IMR-90 (cell line): ENCODE results near the gene CLCNKA. TPM values are rescaled to one million over a fixed set of nuclear protein-coding genes. Genes with fewer than 3 reads are reported as not detected.
"Not testable (repeated sequence)": the region's sequence is repeated elsewhere in the genome, so short reads cannot be mapped to it uniquely, and the experiment has no call there.

Experiments used
- ATAC-seq: fragments of 200-7000 bp; cut with Tn5 transposase; 2 replicates; pipeline ENCODE4 v1.9.1; 2020; ENCODE audit warnings: low read depth, mild to moderate bottlenecking, moderate library complexity
- BruUV-seq: library from RNA; stranded (reverse); fragments of 400-500 nt; replicated peaks from 2 replicates; lab custom pipeline; 2021; lab: Mats Ljungman, UMichigan
- CTCF ChIA-PET: fragments of 300-600 bp; formaldehyde crosslinking; extraction: SDS; loops from one replicate; lab custom pipeline; 2021; ENCODE audit warnings: antibody characterized with exemption; lab: Yijun Ruan, JAX
- POLR2A ChIA-PET: fragments of 300-600 bp; sonication (Branson Sonifier 250); formaldehyde crosslinking; loops from one replicate; lab custom pipeline; 2022; ENCODE audit warnings: antibody characterized with exemption; ENCODE audit not compliant: unreplicated experiment; lab: Charles Lee
- DNase-seq: peaks from one replicate; pipeline ENCODE4 v3.0.0; 2013
- H2AFZ ChIP-seq: replicated peaks from 2 replicates; pipeline ENCODE3; 2013; ENCODE audit warnings: low read length, mild to moderate bottlenecking; ENCODE audit not compliant: poor library complexity
- H2AK5ac ChIP-seq: 2 replicates; pipeline ENCODE4 v1.6.1; 2013; ENCODE audit warnings: low read depth, low read length, inconsistent platforms
- H2AK9ac ChIP-seq: replicated peaks from 2 replicates; pipeline ENCODE3; 2013; ENCODE audit warnings: mild to moderate bottlenecking, low read depth, low read length, moderate library complexity; ENCODE audit not compliant: poor library complexity
- H2BK120ac ChIP-seq: 2 replicates; pipeline ENCODE4 v1.6.1; 2013; ENCODE audit warnings: low read depth, low read length, inconsistent platforms
- H2BK15ac ChIP-seq: 3 replicates; pipeline ENCODE4 v1.6.1; 2013; ENCODE audit warnings: low read depth, low read length, inconsistent platforms
- H2BK20ac ChIP-seq: 2 replicates; pipeline ENCODE4 v1.6.1; 2013; ENCODE audit warnings: low read depth, mild to moderate bottlenecking, inconsistent platforms, low read length, moderate library complexity
- H2BK5ac ChIP-seq: 2 replicates; pipeline ENCODE4 v1.6.1; 2013; ENCODE audit warnings: mild to moderate bottlenecking, low read depth, low read length, inconsistent platforms; ENCODE audit not compliant: poor library complexity, severe bottlenecking
- H3K14ac ChIP-seq: replicated peaks from 2 replicates; pipeline ENCODE4 v1.6.1; 2013; ENCODE audit warnings: low read depth, low read length, inconsistent platforms
- H3K18ac ChIP-seq: 2 replicates; pipeline ENCODE4 v1.6.1; 2013; ENCODE audit warnings: low read depth, low read length, control low read depth
- H3K23ac ChIP-seq: 2 replicates; pipeline ENCODE4 v1.6.1; 2013; ENCODE audit warnings: low read depth, low read length, inconsistent platforms
- H3K27ac ChIP-seq: 2 replicates; pipeline ENCODE4 v1.5.1; 2013; ENCODE audit warnings: mild to moderate bottlenecking, control low read depth, low read length; ENCODE audit not compliant: insufficient read depth
- H3K27me3 ChIP-seq: 2 replicates; pipeline ENCODE4 v1.6.1; 2013; ENCODE audit warnings: low read length; ENCODE audit not compliant: control insufficient read depth, insufficient read depth
- H3K36me3 ChIP-seq: 2 replicates; pipeline ENCODE4 v1.6.1; 2013; ENCODE audit warnings: low read length, mixed read lengths; ENCODE audit not compliant: control insufficient read depth, insufficient read depth
- H3K4ac ChIP-seq: 2 replicates; pipeline ENCODE4 v1.6.1; 2013; ENCODE audit warnings: low read depth, low read length, inconsistent platforms
- H3K4me1 ChIP-seq: 2 replicates; pipeline ENCODE4 v1.6.1; 2013; ENCODE audit warnings: low read length, mixed read lengths; ENCODE audit not compliant: control insufficient read depth, insufficient read depth
- H3K4me2 ChIP-seq: 2 replicates; pipeline ENCODE4 v1.6.1; 2013; ENCODE audit warnings: low read depth, mild to moderate bottlenecking, control low read depth, low read length, moderate library complexity
- H3K4me3 ChIP-seq: 2 replicates; pipeline ENCODE4 v1.5.1; 2013; ENCODE audit warnings: low read depth, mild to moderate bottlenecking, control low read depth, low read length, moderate library complexity; ENCODE audit not compliant: insufficient read depth
- H3K56ac ChIP-seq: 2 replicates; pipeline ENCODE4 v1.6.1; 2013; ENCODE audit warnings: low read length, inconsistent platforms; ENCODE audit not compliant: insufficient read depth; ENCODE audit errors: extremely low read depth
- H3K79me1 ChIP-seq, 2 experiments: 2 replicates each; pipeline ENCODE4 v1.6.1; 2013; ENCODE audit warnings: low read length in 2 of 2, inconsistent platforms in 1 of 2, low read depth in 1 of 2
- H3K9ac ChIP-seq: 2 replicates; pipeline ENCODE4 v1.6.1; 2013; ENCODE audit warnings: low read depth, low read length, control low read depth
- H3K9me1 ChIP-seq: 2 replicates; pipeline ENCODE4 v1.6.1; 2013; ENCODE audit warnings: low read length, inconsistent platforms; ENCODE audit not compliant: insufficient read depth
- H3K9me3 ChIP-seq: 2 replicates; pipeline ENCODE4 v1.6.1; 2013; ENCODE audit warnings: low read length; ENCODE audit not compliant: control insufficient read depth, insufficient read depth
- H4K20me1 ChIP-seq: 2 replicates; pipeline ENCODE4 v1.6.1; 2013; ENCODE audit warnings: low read length, inconsistent platforms; ENCODE audit not compliant: insufficient read depth
- H4K5ac ChIP-seq: 2 replicates; pipeline ENCODE4 v1.6.1; 2013; ENCODE audit warnings: mild to moderate bottlenecking, low read depth, low read length, control low read depth
- H4K8ac ChIP-seq, 2 experiments: 2 replicates each; pipeline ENCODE4 v1.6.1; 2013; ENCODE audit warnings: low read depth in 2 of 2, low read length in 2 of 2, control low read depth in 1 of 2, inconsistent platforms in 1 of 2
- H4K91ac ChIP-seq: 2 replicates; pipeline ENCODE4 v1.6.1; 2013; ENCODE audit warnings: low read depth, low read length, inconsistent platforms; ENCODE audit not compliant: insufficient read depth
- WGBS, 2 experiments: methylation state at CpG; one replicate each; pipeline versions ENCODE4 v1.1.5 to v1.1.7; 2013; ENCODE audit warnings: missing lambda C conversion rate in 2 of 2; ENCODE audit not compliant: insufficient read length in 1 of 2; ENCODE audit errors: extremely low coverage in 2 of 2; 5-methylcytosine and 5-hydroxymethylcytosine counted together
- dilution Hi-C: fragments of 300-500 bp; cut with HindIII; formaldehyde crosslinking; loops from one replicate; pipeline ENCODE4 v1.14.3; 2018; ENCODE audit warnings: low sequenced_read_pairs; ENCODE audit not compliant: unreplicated experiment
- in situ Hi-C: fragments of 300-500 bp; cut with MboI; formaldehyde crosslinking; loops from 3 replicates; pipeline ENCODE4 v1.14.3; 2019; ENCODE audit warnings: low sequenced_read_pairs, inconsistent platforms, mixed read lengths
- intact Hi-C: fragments of 100-400 bp; cut with micrococcal nuclease; formaldehyde crosslinking; loops from 2 replicates; pipeline ENCODE4 v1.10.0; 2022
- polyA plus RNA-seq, 3 experiments: library from polyadenylated mRNA; depleted of rRNA; stranded (reverse); fragments of >200 nt; gene quantifications; 2 replicates each; pipeline ENCODE4 v1.2.3, GENCODE V29; 2012; ENCODE audit warnings: low replicate concordance in 1 of 3
- total RNA-seq: library from RNA; depleted of rRNA; stranded (reverse); fragments of >200 nt; gene quantifications from 2 replicates; pipeline ENCODE4 v1.2.3, GENCODE V29; 2012

Gene CLCNKA
- total and polyA plus RNA-seq, 2 of the 4 experiments (the other 2 are of a cell fraction), result 0.05 TPM; not detected in 1

DNA sequence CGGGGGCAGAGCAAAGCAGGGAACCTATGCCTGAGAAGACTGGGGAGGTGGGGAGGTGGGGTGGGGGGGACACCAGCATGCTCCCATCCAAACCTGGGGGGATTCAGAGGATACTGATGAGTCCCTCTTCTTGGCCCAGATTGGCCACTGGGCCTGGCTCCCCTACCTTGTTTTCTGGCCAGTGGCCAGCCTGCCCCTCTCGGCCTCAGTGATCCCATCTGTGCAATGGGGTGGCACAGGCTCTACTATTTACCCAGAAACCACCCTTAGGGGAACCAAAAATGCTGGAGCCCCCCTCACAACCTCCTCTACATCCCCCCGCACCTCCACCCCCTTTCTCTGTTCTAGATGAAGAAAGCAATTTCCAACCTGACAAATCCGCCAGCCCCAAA lies 34.7 kb downstream of the CLCNKA start:
- dilution Hi-C loops, H3K14ac ChIP-seq, H4K91ac ChIP-seq, H3K56ac ChIP-seq, H4K20me1 ChIP-seq, in situ Hi-C loops, H4K8ac ChIP-seq, H3K79me1 ChIP-seq, H3K4me2 ChIP-seq, H3K9me1 ChIP-seq, H3K36me3 ChIP-seq, H3K27ac ChIP-seq, H3K4me3 ChIP-seq, POLR2A ChIA-PET, H3K23ac ChIP-seq, H2BK5ac ChIP-seq, H2BK20ac ChIP-seq, H2AFZ ChIP-seq, H2BK15ac ChIP-seq, H3K4me1 ChIP-seq, ATAC-seq, H3K9ac ChIP-seq, H3K18ac ChIP-seq, H2BK120ac ChIP-seq, H3K9me3 ChIP-seq, H3K4ac ChIP-seq, BruUV-seq, H2AK9ac ChIP-seq, DNase-seq, H4K5ac ChIP-seq, H2AK5ac ChIP-seq: not testable (repeated sequence)
- WGBS, 2 experiments, result 0% methylated on average over 1 of the region's 4 CpGs; no CpG with 5 or more reads in 1 of the 2 experiments
- CTCF ChIA-PET, result interaction anchor here (0.6 to 1.7 kb wide), 4 partner anchors 8 to 245 kb away, joined by 3 to 4 read pairs (median 4); no protein-coding TSS in a partner anchor
- peaks cover 26% of the 10 kb centered on the region for H3K27me3 ChIP-seq
- intact Hi-C loops, result loop anchor here (1.0 to 2.0 kb wide), 3 partner anchors 24 to 268 kb away; no protein-coding TSS in a partner anchor

DNA sequence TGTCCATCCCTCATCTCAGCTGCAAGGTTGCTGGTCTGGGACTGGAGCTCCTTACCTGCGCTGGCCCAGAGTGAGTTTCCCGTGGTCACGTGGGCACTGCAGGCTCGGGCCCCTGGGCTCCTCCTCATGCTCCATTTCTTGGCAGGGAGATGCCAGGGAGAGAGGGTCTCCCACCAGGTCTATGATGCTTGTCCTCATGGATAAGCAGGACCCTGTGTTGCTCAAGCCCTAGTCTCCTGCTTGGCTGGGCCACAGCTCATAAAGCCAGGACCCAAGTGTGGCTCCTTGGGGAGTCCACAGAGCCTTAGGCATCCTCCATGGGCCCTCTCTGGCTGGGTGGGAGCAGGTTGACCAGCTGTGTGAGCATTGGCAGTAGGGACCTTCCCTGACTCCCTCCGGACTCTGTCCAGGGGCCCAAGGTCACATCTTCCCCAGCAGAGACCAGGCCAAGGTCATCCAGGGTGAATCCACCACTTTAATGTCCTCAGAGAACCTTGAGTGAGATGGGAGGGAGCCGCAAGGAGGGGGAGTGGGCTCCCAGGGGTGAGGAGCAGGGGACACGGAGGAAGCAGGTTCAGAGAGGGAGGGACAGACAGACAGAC lies 35.6 kb downstream of the CLCNKA start:
- H3K27ac ChIP-seq, H3K9me3 ChIP-seq, H4K20me1 ChIP-seq, dilution Hi-C loops, H2BK20ac ChIP-seq, H3K4me2 ChIP-seq, ATAC-seq, H2BK15ac ChIP-seq, H3K9ac ChIP-seq, H2BK5ac ChIP-seq, H3K56ac ChIP-seq, H3K4me3 ChIP-seq, H3K9me1 ChIP-seq, H3K18ac ChIP-seq, H3K14ac ChIP-seq, H2AK9ac ChIP-seq, H3K4me1 ChIP-seq, H3K23ac ChIP-seq, H4K8ac ChIP-seq, H2AFZ ChIP-seq, DNase-seq, H3K36me3 ChIP-seq, H3K79me1 ChIP-seq, H3K4ac ChIP-seq, H2BK120ac ChIP-seq, H2AK5ac ChIP-seq, POLR2A ChIA-PET, H4K91ac ChIP-seq, in situ Hi-C loops, BruUV-seq, H4K5ac ChIP-seq: not testable (repeated sequence)
- WGBS, 2 experiments, result no CpG with 5 or more reads among the region's 7 CpGs
- CTCF ChIA-PET, result interaction anchor here (0.7 kb wide), 1 partner anchor 208 kb away, joined by 3 read pairs; no protein-coding TSS in a partner anchor
- intact Hi-C loops, result loop anchor here (2.0 kb wide), 1 partner anchor 25 kb away; no protein-coding TSS in a partner anchor
- peaks cover 25% of the 10 kb centered on the region for H3K27me3 ChIP-seq
